Keratinocyte (primary cell): Measurements from ENCODE around the gene RIOK1. TPM values are rescaled to one million over a fixed set of nuclear protein-coding genes. Genes with fewer than 3 reads are reported as not detected.

Experiments
- DNase-seq: peaks from one replicate; pipeline ENCODE4 v3.0.0-alpha.2; 2011; ENCODE audit warnings: low read depth, missing footprints, low spot score
- FAIRE-seq: peaks from 2 replicates; lab custom pipeline; 2011; peaks lifted over from hg19 to GRCh38; lab: Jason Lieb, UNC
- H2AFZ ChIP-seq: 2 replicates; pipeline ENCODE4 v1.6.0; 2012; ENCODE audit warnings: low read length, control low read depth, inconsistent platforms; ENCODE audit not compliant: control insufficient read depth
- H3K27ac ChIP-seq: 2 replicates; pipeline ENCODE4 v1.5.1; 2011; ENCODE audit warnings: low read length; ENCODE audit not compliant: control insufficient read depth, insufficient read depth
- H3K27me3 ChIP-seq: 3 replicates; pipeline ENCODE4 v1.6.0; 2011; ENCODE audit warnings: low read length; ENCODE audit not compliant: control insufficient read depth, insufficient read depth; ENCODE audit errors: extremely low read depth
- H3K36me3 ChIP-seq, 2 experiments: 2 replicates in 1 of 2; 3 replicates in 1 of 2; pipeline ENCODE4 v1.5.1; 2011; ENCODE audit warnings: low read length in 2 of 2, mild to moderate bottlenecking in 1 of 2; ENCODE audit not compliant: control insufficient read depth in 2 of 2, insufficient read depth in 2 of 2; ENCODE audit errors: extremely low read depth in 1 of 2
- H3K4me1 ChIP-seq: 3 replicates; pipeline ENCODE4 v1.5.1; 2011; ENCODE audit warnings: low read length; ENCODE audit not compliant: control insufficient read depth, insufficient read depth; ENCODE audit errors: extremely low read depth
- H3K4me2 ChIP-seq: 3 replicates; pipeline ENCODE4 v1.6.0; 2011; ENCODE audit warnings: low read depth, low read length; ENCODE audit not compliant: control insufficient read depth, insufficient read depth; ENCODE audit errors: extremely low read depth
- H3K4me3 ChIP-seq, 3 experiments: fragments of 200-600 bp in 1 of 3; sonication (generic) in 1 of 3; 2 replicates in 2 of 3; 3 replicates in 1 of 3; pipeline ENCODE4 v1.5.1; 2011 to 2016; ENCODE audit warnings: low read length in 3 of 3, mild to moderate bottlenecking in 3 of 3, control low read depth in 2 of 3, inconsistent platforms in 1 of 3, low read depth in 1 of 3, mixed read lengths in 1 of 3, mixed run types in 1 of 3, moderate library complexity in 1 of 3; ENCODE audit not compliant: control insufficient read depth in 2 of 3, insufficient read depth in 2 of 3; ENCODE audit errors: extremely low read depth in 1 of 3
- H3K79me2 ChIP-seq: 2 replicates; pipeline ENCODE4 v1.6.0; 2012; ENCODE audit warnings: low read length; ENCODE audit not compliant: control insufficient read depth, insufficient read depth
- H3K9ac ChIP-seq: 3 replicates; pipeline ENCODE4 v1.6.0; 2011; ENCODE audit warnings: low read length; ENCODE audit not compliant: control insufficient read depth, insufficient read depth; ENCODE audit errors: extremely low read depth
- H3K9me1 ChIP-seq: 3 replicates; pipeline ENCODE4 v1.6.0; 2011; ENCODE audit warnings: low read length; ENCODE audit not compliant: control insufficient read depth, insufficient read depth; ENCODE audit errors: extremely low read depth
- H3K9me3 ChIP-seq: 2 replicates; pipeline ENCODE4 v1.5.1; 2012; ENCODE audit warnings: low read depth, low read length; ENCODE audit not compliant: control insufficient read depth
- H4K20me1 ChIP-seq: 3 replicates; pipeline ENCODE4 v1.6.0; 2011; ENCODE audit warnings: low read length; ENCODE audit not compliant: control insufficient read depth, insufficient read depth; ENCODE audit errors: extremely low read depth
- CTCF ChIP-seq, 3 experiments: IDR thresholded peaks in 1 of 3; conservative IDR thresholded peaks in 1 of 3; optimal IDR thresholded peaks in 1 of 3; 2 replicates in 2 of 3; 3 replicates in 1 of 3; pipeline versions ENCODE3 to v1.5.1; 2011; ENCODE audit warnings: low read length in 3 of 3, mild to moderate bottlenecking in 3 of 3, moderate library complexity in 2 of 3, control low read depth in 1 of 3, inconsistent platforms in 1 of 3; ENCODE audit not compliant: insufficient read depth in 2 of 3; ENCODE audit errors: extremely low read depth in 1 of 3
- EZH2 ChIP-seq: IDR thresholded peaks from one replicate; pipeline ENCODE4 v1.6.1; 2012; ENCODE audit warnings: inconsistent platforms, mild to moderate bottlenecking, low read length, moderate library complexity
- dilution Hi-C: fragments of 300-500 bp; cut with MboI; formaldehyde crosslinking; loops from one replicate; pipeline ENCODE4 v1.7.0; 2020; ENCODE audit warnings: low sequenced_read_pairs; ENCODE audit not compliant: extremely low pct_ligation_motif_present
- polyA plus RNA-seq, 5 experiments: library from polyadenylated mRNA; depleted of rRNA in 3 of 5; stranded (reverse) in 3 of 5; stranded (forward) in 1 of 5; unstranded in 1 of 5; fragments of >200 nt; gene quantifications; 1 replicate in 1 of 5; 2 replicates in 3 of 5; 3 replicates in 1 of 5; pipeline versions ENCODE4 v1.2.1 to v1.2.3, GENCODE V29; 2011 to 2012; ENCODE audit warnings: missing spikeins in 2 of 5, low read depth in 1 of 5, low replicate concordance in 1 of 5

The RIOK1 gene
- polyA plus RNA-seq, 1 donor (not counting 4 experiments of a cell fraction or from before 2014, with no cell fraction given) = 11.7 TPM

- no peak for DNase-seq
- Histone ChIP-seq H4K20me1 (no peaks in the 10 kb centered on the region), H3K4me2 (peak overlapping the region; percentile 62), H3K4me1 (peaks cover 25% of the 10 kb centered on the region), H3K27me3 (no peaks in the 10 kb centered on the region), H3K27ac (peak overlapping the region; percentile 50), H3K9me1 (no peaks in the 10 kb centered on the region), H3K36me3 (no peaks in the 10 kb centered on the region), H3K4me3 (peak overlapping the region in 2 of 3 experiments; percentile 9 to 25), H3K79me2 (no peaks in the 10 kb centered on the region), H3K9me3 (no peaks in the 10 kb centered on the region), H3K9ac (peak overlapping the region; percentile 53), H2AFZ (peak overlapping the region; percentile 92)
- FAIRE-seq = no peak
- TF ChIP-seq EZH2 = no peak
- dilution Hi-C loops = no loop called here
These were observed 56.4 kb downstream of the RIOK1 start for GRCh38 chr6:7445885-7446461.

- H3K9ac ChIP-seq = peak overlapping the region; percentile 53
- DNase-seq (no peak), FAIRE-seq (peak; percentile 95)
- no peaks in the 10 kb centered on the region for H3K79me2 ChIP-seq
- H3K4me3 ChIP-seq = no peak overlapping the region
- H2AFZ ChIP-seq = peak overlapping the region; percentile 92
- H3K4me1 ChIP-seq = peaks cover 25% of the 10 kb centered on the region
- H3K9me3 ChIP-seq = no peaks in the 10 kb centered on the region
- no peaks in the 10 kb centered on the region for H3K9me1 ChIP-seq
- no peaks in the 10 kb centered on the region for H3K36me3 ChIP-seq
- dilution Hi-C loops = no loop called here
- H4K20me1 ChIP-seq = no peaks in the 10 kb centered on the region
- peak overlapping the region; percentile 50 for H3K27ac ChIP-seq
- no peaks in the 10 kb centered on the region for H3K27me3 ChIP-seq
- peak overlapping the region; percentile 62 for H3K4me2 ChIP-seq
- peak in 2 of 3 experiments; percentile 10 to 40 for TF ChIP-seq CTCF (optimal IDR thresholded peaks at IDR 0.05 in 1 of 3, IDR thresholded peaks at IDR 0.05 in 1 of 3, conservative IDR thresholded peaks at IDR 0.05 in 1 of 3; ENCODE audit: extremely low read depth in 1 of 3, insufficient read depth in 2 of 3, low read length in 3 of 3)
- no peak for TF ChIP-seq EZH2
These were observed 57.2 kb downstream of the RIOK1 start for GRCh38 chr6:7446619-7447325.
